ENCODE results near the gene RFX7.
A peak's percentile ranks its signal among the peaks of the same experiment; 100 is the strongest.

RFX7 gene

DNA sequence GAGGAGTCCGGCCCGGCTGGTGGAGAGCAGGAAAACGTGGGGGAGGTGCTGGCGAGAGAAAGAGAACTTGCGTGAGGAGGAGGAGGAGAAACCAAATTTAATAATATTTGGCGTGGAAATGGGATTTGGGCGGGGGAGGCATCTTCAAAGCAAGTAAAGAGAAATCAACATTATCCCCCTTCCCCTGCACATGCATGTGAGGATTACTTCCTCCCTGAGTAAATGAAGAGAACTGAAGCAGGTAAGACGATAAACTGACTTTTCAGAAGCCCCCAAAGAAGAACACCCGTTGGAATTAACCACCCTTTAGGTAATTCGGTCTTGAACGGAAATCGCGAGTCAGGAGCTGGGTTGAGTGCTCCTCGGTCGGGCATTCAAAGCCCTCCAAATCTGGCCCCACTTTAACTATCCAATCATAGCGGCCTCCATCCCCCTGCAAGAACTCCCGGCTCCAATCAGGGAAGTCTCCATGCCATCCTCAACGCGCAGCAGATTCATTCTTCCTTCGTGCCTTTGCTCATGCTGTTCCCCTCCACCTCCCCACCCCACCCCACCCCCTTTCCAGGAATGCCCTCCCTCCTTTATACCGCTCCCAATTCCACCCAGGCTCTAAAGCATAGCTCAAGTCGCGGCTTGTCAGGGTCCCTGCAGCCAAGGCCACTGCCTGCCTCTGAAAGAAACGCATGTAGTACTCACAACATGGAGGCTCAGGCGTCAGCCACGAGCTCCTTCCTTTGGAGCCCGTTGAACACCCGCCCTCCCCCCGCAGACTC lies 545 bp upstream of the RFX7 start:
- peak; percentile 24 for DNase-seq (ENCODE audit: low spot score)

- DNase-seq (ENCODE audit: low spot score): no peak
Observed at GRCh38 chr15:56242576-56243162, 1.0 kb downstream of the RFX7 start.

DNA sequence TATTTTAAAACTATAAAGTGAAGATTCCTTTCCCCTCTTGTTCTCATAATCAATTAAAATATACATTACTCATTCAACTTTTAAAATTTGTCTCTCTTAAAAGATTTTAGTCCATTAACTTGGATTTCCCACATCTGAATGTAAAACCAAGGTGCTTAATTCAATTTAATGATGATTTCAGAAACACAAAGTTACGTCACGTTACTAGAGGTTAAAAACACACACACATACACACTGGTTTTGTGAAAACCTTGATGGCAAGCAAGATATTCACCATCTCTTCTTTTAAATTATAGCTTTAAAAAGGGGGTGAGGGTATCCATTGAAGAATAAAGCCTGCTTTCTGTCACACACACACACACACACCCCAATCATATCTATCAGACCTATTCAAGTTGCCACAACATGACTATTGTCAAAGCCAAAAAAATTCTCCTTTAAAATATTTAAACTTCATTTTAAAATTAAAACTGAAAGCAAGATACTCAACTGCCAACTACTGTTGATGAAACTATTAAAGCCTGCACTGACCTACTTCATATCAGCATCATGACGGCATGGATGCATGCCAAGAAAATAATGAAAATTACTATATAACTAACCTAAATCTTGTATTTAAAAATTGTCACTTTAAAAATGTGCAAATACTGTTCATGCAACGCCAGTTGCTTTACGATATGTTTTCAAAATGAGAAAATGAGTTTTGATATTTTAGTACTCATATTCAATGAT lies 2.1 kb downstream of the RFX7 start:
- no peak for DNase-seq (ENCODE audit: low spot score)

DNA sequence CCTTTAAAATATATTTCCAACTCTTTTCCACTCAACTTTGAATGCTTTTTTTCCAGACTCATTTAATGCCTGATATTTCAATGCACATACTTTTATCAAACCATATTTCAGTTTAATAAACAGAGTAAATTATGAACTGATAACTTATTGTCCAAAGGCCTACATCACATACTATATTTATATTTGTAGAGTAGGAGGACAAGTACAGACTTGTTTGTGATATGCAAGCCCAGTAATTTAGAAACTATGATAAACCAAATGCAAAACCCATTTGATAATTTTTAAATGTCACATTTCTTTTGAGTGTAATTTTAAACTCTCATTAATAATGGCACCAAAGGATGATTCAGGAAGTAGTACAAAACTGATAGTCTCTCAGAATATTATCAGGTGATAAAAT lies 3.3 kb downstream of the RFX7 start:
- no peak for DNase-seq (ENCODE audit: low spot score)

DNA sequence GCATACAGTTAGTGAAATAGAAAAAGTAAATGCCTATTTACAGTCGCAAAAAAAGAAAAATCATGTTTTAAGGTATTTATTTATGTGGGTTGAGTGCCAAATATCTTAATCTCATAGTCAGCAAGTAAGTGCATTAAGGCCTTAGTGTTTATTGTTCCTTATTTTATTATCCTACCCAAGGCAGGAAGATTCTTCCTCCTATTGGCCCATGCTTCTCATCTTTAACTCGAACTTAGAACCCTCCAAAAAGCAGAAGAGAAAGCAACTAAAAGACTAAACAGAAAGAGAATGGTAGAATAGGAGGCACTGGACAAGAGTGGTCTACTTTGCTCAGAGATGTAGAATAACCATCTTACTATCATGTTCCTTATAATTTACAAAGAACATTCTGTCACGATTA lies 7.5 kb downstream of the RFX7 start:
- no peak for DNase-seq (ENCODE audit: low spot score)

- DNase-seq (ENCODE audit: low spot score): no peak
Observed at GRCh38 chr15:56234804-56235203, 8.9 kb downstream of the RFX7 start.

- no peak for DNase-seq (ENCODE audit: low spot score)
Observed at GRCh38 chr15:56233549-56233948, 10.1 kb downstream of the RFX7 start.

DNA sequence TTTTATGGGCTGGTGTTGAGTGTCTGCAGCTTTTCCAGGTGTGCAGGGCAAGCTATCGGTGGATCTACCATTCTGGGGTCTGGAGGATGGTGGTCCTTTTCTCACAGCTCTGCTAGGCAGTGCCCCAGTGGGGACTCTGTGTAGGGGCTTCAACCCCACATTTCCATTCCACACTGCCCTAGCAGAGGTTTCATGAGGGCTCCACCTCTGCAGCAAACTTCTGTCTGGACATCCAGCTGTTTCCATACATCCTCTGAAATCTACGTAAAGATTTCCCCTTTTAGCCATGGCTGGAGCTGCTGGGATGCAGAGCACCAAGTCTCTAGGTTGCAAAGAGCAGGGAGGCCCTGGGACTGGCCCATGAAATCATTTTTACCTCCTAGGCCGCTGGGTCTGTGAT lies 11.6 kb downstream of the RFX7 start:
- DNase-seq (ENCODE audit: low spot score): no peak

GRCh38 chr15:56228854-56229253 lies 14.8 kb downstream of the RFX7 start:
- no peak for DNase-seq (ENCODE audit: low spot score)

DNA sequence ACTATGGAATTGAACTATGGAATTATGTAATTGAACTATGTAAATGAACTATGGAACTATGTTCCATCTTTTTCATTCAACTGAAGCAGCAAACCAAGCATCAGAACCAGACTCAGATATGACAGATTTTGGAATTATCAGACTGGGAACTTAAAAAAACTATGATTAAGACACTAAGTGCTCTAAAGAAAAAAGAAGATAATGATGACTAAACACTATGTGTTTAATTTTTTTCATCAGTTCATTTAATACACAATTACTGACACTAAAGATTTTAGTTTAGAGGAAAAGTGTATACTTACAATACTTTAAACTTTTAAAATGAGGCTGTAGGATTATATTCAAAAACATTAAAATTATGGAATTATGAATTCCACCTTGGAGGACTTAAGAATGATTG lies 15.3 kb downstream of the RFX7 start:
- DNase-seq (ENCODE audit: low spot score): no peak

- no peak for DNase-seq (ENCODE audit: low spot score)
Observed at GRCh38 chr15:56227780-56228179, 15.9 kb downstream of the RFX7 start.

- no peak for DNase-seq (ENCODE audit: low spot score)
Observed at GRCh38 chr15:56227306-56227705, 16.4 kb downstream of the RFX7 start.

GRCh38 chr15:56225520-56225919 lies 18.2 kb downstream of the RFX7 start:
- no peak for DNase-seq (ENCODE audit: low spot score)

DNA sequence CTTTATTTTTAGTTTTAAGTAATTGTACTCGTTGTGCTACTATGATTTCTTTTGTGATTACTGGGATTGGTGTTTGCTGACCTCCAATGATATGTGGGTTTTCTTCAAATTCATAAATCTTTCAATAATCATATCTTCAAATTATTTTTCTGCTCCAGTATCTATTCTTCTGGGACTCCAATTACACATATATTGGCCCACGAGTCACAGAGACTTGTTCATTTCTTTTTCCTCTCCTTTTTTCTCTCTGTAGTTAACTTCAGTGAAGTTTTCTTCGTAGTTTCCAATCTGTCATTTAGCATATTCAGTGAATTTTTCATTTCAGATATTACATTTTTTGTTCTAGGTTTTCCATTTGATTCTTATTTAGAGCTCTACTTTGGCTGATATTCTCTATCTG lies 21.4 kb downstream of the RFX7 start:
- DNase-seq (ENCODE audit: low spot score): no peak

DNA sequence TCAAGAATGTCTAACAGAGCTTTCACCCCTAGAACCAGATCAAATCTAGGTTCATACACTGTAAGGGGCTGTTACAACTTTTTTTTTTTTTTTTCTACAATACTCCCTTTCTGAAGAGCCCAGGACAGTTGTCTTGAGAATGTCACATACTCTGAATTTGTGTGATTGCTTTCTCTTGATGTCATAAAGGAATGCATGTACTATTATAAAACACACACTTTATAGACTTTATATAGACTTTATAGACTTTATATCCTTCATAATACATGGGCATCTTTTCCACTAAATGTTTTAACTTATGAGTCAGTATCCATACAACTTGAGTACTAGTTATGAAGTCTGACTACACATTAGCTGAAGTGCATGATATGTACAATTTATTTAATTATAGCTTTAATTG lies 26.3 kb downstream of the RFX7 start:
- no peak for DNase-seq (ENCODE audit: low spot score)

DNA sequence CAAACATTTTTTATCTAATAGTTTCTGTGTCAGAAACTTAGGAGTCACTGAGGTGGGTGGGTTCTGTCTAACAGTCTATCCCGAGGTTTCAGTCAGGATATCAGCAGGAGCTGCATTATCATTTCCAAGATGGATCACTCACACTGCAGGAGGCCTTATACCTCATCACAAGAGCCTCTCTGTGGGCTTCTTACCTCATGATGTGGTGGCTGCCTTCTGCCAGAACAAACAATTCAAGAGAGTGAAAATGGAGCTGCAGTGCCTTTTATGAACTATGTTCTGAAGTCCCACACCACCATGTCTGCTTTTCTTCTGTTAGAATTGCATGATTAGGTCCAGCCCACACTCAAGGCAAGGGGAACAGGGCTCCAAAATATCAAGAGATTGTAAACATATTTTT lies 27.9 kb downstream of the RFX7 start:
- DNase-seq (ENCODE audit: low spot score): no peak

GRCh38 chr15:56211960-56212550 lies 31.6 kb downstream of the RFX7 start:
- DNase-seq (ENCODE audit: low spot score): no peak

- DNase-seq (ENCODE audit: low spot score): no peak
Observed at GRCh38 chr15:56211064-56211463, 32.6 kb downstream of the RFX7 start.

DNA sequence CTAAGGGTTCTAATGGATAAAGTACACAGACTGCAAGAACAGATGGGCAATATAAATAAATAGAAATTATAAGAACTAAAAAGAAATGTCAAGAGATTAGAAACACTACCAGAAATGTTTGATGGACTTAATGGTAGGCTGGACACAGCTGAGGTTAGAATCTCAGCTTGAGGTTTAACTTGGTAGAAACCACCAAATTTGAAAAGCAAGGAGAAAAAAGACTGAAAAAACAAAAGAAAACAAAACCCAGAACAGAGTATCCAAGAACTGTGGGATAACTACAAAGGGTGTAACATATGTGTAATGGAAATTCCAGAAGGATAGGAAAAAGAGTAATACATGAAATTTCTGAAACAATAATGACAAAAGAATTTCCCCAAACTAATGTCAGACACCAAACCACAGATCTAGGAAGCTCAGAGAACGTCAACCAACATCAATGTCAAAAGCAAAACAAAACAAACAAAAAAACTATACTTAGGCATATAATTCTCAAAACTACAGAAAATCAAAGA lies 35.0 kb downstream of the RFX7 start:
- DNase-seq (ENCODE audit: low spot score): no peak

GRCh38 chr15:56208185-56208584 lies 35.5 kb downstream of the RFX7 start:
- no peak for DNase-seq (ENCODE audit: low spot score)

DNA sequence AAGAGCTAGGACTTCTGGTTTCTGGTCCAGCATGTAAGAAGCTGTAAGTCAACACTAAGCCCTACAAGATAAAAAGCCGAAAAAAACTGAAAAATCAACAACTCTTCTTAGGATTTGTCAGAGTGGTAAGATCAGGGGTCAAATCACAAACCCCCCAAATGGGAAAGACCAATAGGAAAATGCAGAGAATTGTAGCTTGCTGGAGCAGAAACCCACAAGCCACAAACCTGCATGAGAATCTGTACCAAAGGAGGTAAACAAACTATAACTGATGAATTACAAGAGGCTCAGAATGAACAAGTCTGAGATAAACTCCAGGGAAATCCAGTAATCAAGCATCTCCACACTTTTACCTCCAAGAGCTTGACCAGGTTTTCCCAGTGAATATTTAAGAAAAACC lies 36.0 kb downstream of the RFX7 start:
- peak; percentile 21 for DNase-seq (ENCODE audit: low spot score)

GRCh38 chr15:56207092-56207491 lies 36.6 kb downstream of the RFX7 start:
- DNase-seq (ENCODE audit: low spot score): peak; percentile 8

Data from CD4-positive, alpha-beta T cell treated with Interleukin-2 at 100 ng/mL for 4 hours (primary cell).